Tibial artery (tissue), 4 donors: Measurements from ENCODE around the gene GDI1.

Experiments used
- DNase-seq, 2 donors: peaks; one replicate each; pipeline ENCODE4 v3.0.0-alpha.2; 2019
- H3K27ac ChIP-seq, 2 donors: fragments of 200-600 bp; sonication (generic) in 1 of 2; 1 replicate in 1 of 2; 2 replicates in 1 of 2; pipeline ENCODE4 v1.5.1; 2018 to 2019; ENCODE audit warnings: mild to moderate bottlenecking in 1 of 2
- H3K27me3 ChIP-seq, 2 donors: fragments of 200-600 bp; sonication (generic) in 1 of 2; one replicate each; pipeline versions ENCODE4 v1.5.1 to v1.6.0; 2016 to 2019
- H3K36me3 ChIP-seq, 3 donors: fragments of 200-600 bp; sonication (generic) in 2 of 3; one replicate each; pipeline ENCODE4 v1.5.1; 2016 to 2019; ENCODE audit warnings: mild to moderate bottlenecking in 2 of 3
- H3K4me1 ChIP-seq, 4 donors: fragments of 200-600 bp; sonication (generic) in 2 of 4; 1 replicate in 3 of 4; 2 replicates in 1 of 4; pipeline ENCODE4 v1.5.1; 2016 to 2019
- H3K4me3 ChIP-seq, 2 donors: fragments of 200-600 bp; sonication (generic) in 1 of 2; 1 replicate in 1 of 2; 2 replicates in 1 of 2; pipeline ENCODE4 v1.5.1; 2018 to 2019; ENCODE audit warnings: mild to moderate bottlenecking in 2 of 2
- H3K9me3 ChIP-seq, 3 donors: fragments of 200-600 bp; sonication (generic) in 1 of 3; one replicate each; pipeline ENCODE4 v1.5.1; 2016 to 2019
- intact Hi-C: fragments of 100-400 bp; cut with DNase I; formaldehyde crosslinking; loops from one replicate; pipeline ENCODE4 v1.15.0; 2023; ENCODE audit warnings: low total_unique reads
- TF ChIP-seq, protein P1 (sequence below), 2 experiments: fragments of 200-600 bp in 1 of 2; fragments of 450-650 bp in 1 of 2; IDR thresholded peaks; one replicate each; pipeline ENCODE4 v1.5.1; 2017 to 2019; ENCODE audit warnings: antibody characterized with exemption in 2 of 2, mild to moderate bottlenecking in 1 of 2, moderate library complexity in 1 of 2

Gene GDI1

GRCh38 chrX:154437971-154438893 is 1.3 kb downstream of the GDI1 start:
- intact Hi-C loops, result no loop called here
- H3K4me3 ChIP-seq, result peak overlapping the region; percentile 85 to 86
- no peaks in the 10 kb centered on the region for H3K27me3 ChIP-seq
- H3K9me3 ChIP-seq, result no peaks in the 10 kb centered on the region
- no peak for DNase-seq
- H3K27ac ChIP-seq, result peak overlapping the region; percentile 85 to 92
- TF ChIP-seq, protein P1, sequence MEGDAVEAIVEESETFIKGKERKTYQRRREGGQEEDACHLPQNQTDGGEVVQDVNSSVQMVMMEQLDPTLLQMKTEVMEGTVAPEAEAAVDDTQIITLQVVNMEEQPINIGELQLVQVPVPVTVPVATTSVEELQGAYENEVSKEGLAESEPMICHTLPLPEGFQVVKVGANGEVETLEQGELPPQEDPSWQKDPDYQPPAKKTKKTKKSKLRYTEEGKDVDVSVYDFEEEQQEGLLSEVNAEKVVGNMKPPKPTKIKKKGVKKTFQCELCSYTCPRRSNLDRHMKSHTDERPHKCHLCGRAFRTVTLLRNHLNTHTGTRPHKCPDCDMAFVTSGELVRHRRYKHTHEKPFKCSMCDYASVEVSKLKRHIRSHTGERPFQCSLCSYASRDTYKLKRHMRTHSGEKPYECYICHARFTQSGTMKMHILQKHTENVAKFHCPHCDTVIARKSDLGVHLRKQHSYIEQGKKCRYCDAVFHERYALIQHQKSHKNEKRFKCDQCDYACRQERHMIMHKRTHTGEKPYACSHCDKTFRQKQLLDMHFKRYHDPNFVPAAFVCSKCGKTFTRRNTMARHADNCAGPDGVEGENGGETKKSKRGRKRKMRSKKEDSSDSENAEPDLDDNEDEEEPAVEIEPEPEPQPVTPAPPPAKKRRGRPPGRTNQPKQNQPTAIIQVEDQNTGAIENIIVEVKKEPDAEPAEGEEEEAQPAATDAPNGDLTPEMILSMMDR (IDR thresholded peaks at IDR 0.05), result no peak
- peaks cover 4 to 50% (median 20%) of the 10 kb centered on the region in 3 donors for H3K36me3 ChIP-seq
- peaks cover 0 to 19% (median 14%) of the 10 kb centered on the region in 4 donors for H3K4me1 ChIP-seq

- intact Hi-C loops, result no loop called here
- Histone ChIP-seq H3K27ac (no peak overlapping the region), H3K4me1 (peaks cover 0 to 28% (median 17%) of the 10 kb centered on the region in 4 donors), H3K36me3 (peaks cover 4 to 37% (median 14%) of the 10 kb centered on the region in 3 donors), H3K4me3 (no peak overlapping the region), H3K9me3 (no peaks in the 10 kb centered on the region), H3K27me3 (no peaks in the 10 kb centered on the region)
- no peak for DNase-seq
- TF ChIP-seq, protein P1 (IDR thresholded peaks at IDR 0.05), result no peak
Measured at GRCh38 chrX:154439841-154440240, 2.9 kb downstream of the GDI1 start.

GRCh38 chrX:154440623-154441357 is 3.8 kb downstream of the GDI1 start:
- no peak overlapping the region for H3K27ac ChIP-seq
- peaks cover 4 to 28% (median 14%) of the 10 kb centered on the region in 3 donors for H3K36me3 ChIP-seq
- no peak for DNase-seq
- intact Hi-C loops, result no loop called here
- peaks cover 0 to 37% (median 24%) of the 10 kb centered on the region in 4 donors for H3K4me1 ChIP-seq
- TF ChIP-seq, protein P1 (IDR thresholded peaks at IDR 0.05), result no peak
- H3K9me3 ChIP-seq, result no peaks in the 10 kb centered on the region
- H3K4me3 ChIP-seq, result no peak overlapping the region
- no peaks in the 10 kb centered on the region for H3K27me3 ChIP-seq

GRCh38 chrX:154441564-154441963 is 4.6 kb downstream of the GDI1 start:
- Histone ChIP-seq H3K36me3 (peaks cover 4 to 26% (median 17%) of the 10 kb centered on the region in 3 donors), H3K4me1 (peaks cover 0 to 36% (median 25%) of the 10 kb centered on the region in 4 donors), H3K9me3 (no peaks in the 10 kb centered on the region), H3K4me3 (no peak overlapping the region), H3K27ac (no peak overlapping the region), H3K27me3 (no peaks in the 10 kb centered on the region)
- intact Hi-C loops, result no loop called here
- no peak for DNase-seq
- TF ChIP-seq, protein P1 (IDR thresholded peaks at IDR 0.05), result no peak

DNA sequence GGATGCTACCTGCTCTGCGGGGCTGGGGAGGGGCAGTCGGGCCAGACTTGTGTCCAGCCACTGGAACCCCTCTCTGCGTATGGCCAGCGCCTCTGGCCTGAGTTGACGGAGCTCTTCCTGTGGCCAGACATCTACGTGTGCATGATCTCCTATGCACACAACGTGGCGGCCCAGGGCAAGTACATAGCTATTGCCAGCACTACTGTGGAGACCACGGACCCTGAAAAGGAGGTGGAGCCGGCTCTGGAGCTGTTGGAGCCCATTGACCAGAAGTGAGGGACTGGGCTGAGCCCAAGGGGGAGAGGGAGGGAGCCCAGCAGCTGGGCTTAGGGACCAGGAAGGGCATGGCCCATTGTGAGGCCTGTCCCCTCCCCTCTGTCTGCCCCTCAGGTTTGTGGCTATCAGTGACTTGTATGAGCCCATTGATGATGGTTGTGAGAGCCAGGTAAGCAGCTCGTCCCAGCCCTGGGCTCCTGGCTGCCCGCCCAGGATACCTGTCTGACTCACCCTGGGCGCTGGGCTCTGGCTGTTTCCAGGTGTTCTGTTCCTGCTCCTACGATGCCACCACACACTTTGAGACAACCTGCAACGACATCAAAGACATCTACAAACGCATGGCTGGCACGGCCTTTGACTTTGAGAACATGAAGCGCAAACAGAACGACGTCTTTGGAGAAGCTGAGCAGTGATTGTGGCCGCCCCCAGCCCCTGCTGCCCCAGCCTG is 5.2 kb downstream of the GDI1 start:
- no peaks in the 10 kb centered on the region for H3K27me3 ChIP-seq
- H3K27ac ChIP-seq, result no peak overlapping the region
- intact Hi-C loops, result no loop called here
- DNase-seq, result no peak
- H3K9me3 ChIP-seq, result no peaks in the 10 kb centered on the region
- TF ChIP-seq, protein P1 (IDR thresholded peaks at IDR 0.05), result no peak
- H3K4me1 ChIP-seq, result peaks cover 0 to 36% (median 25%) of the 10 kb centered on the region in 4 donors
- peaks cover 4 to 26% (median 17%) of the 10 kb centered on the region in 3 donors for H3K36me3 ChIP-seq
- H3K4me3 ChIP-seq, result no peak overlapping the region
